GM19023 (cell line): ENCODE measurements around the gene PRELP.

Experiments
- ATAC-seq: cut with Tn5 transposase; IDR thresholded peaks from one replicate; pipeline ENCODE4 v1.9.1; 2021; ENCODE audit warnings: mild to moderate bottlenecking, moderate library complexity; ENCODE audit not compliant: unreplicated experiment

The PRELP gene

GRCh38 chr1:203476216-203476814, 709 bp downstream of the PRELP start:
- ATAC-seq: no peak

GRCh38 chr1:203477748-203478147, 2.1 kb downstream of the PRELP start:
- no peak for ATAC-seq

- no peak for ATAC-seq
These were observed 2.6 kb downstream of the PRELP start for GRCh38 chr1:203478231-203478630.

- ATAC-seq: no peak
These were observed 3.4 kb downstream of the PRELP start for GRCh38 chr1:203478986-203479385.

GRCh38 chr1:203479646-203480045, 4.0 kb downstream of the PRELP start:
- ATAC-seq: no peak

- ATAC-seq: no peak
These were observed 4.5 kb downstream of the PRELP start for GRCh38 chr1:203480084-203480483.

GRCh38 chr1:203480525-203481084, 5.0 kb downstream of the PRELP start:
- ATAC-seq: no peak

- ATAC-seq: no peak
These were observed 5.6 kb downstream of the PRELP start for GRCh38 chr1:203481196-203481595.

- no peak for ATAC-seq
These were observed 11.2 kb downstream of the PRELP start for GRCh38 chr1:203486618-203487370.

GRCh38 chr1:203488539-203488938, 12.9 kb downstream of the PRELP start:
- no peak for ATAC-seq

GRCh38 chr1:203490607-203491006, 15.0 kb downstream of the PRELP start:
- no peak for ATAC-seq

- no peak for ATAC-seq
These were observed 16.1 kb downstream of the PRELP start for GRCh38 chr1:203491664-203492063.

- no peak for ATAC-seq
These were observed 16.6 kb downstream of the PRELP start for GRCh38 chr1:203492082-203492747.

- no peak for ATAC-seq
These were observed 17.1 kb downstream of the PRELP start for GRCh38 chr1:203492748-203493130.

- ATAC-seq: no peak
These were observed 18.3 kb downstream of the PRELP start, which contains the start of gene OPTC for GRCh38 chr1:203493901-203494300. TSS of gene OPTC (plus strand) at chr1:203494153. CDS start at chr1:203496006, 1,853 bp downstream.

GRCh38 chr1:203495845-203496244, 20.2 kb downstream of the PRELP start:
- ATAC-seq: no peak

GRCh38 chr1:203497269-203497777, 21.7 kb downstream of the PRELP start:
- no peak for ATAC-seq

- no peak for ATAC-seq
These were observed 24.2 kb downstream of the PRELP start for GRCh38 chr1:203499643-203500278.

- no peak for ATAC-seq
These were observed 24.7 kb downstream of the PRELP start for GRCh38 chr1:203500279-203500678.

GRCh38 chr1:203503836-203504235, 28.2 kb downstream of the PRELP start:
- ATAC-seq: no peak
